ENCODE measurements around the gene RECK. TPM values are rescaled to one million over a fixed set of nuclear protein-coding genes. Genes with fewer than 3 reads are reported as not detected.

RECK gene
- total RNA-seq, 4 donors from 2014 or later, result 15.6 to 24.1 (median 18.7) TPM

GRCh38 chr9:36113999-36114398, 77.3 kb downstream of the RECK start:
- Histone ChIP-seq H3K27ac (no peak overlapping the region), H3K4me1 (no peaks in the 10 kb centered on the region), H3K27me3 (no peaks in the 10 kb centered on the region)

GRCh38 chr9:36116593-36116992, 79.9 kb downstream of the RECK start:
- 87% methylated on average over 3 of the region's 3 CpGs for WGBS, 2 donors
- no peak overlapping the region for H3K4me3 ChIP-seq
- H3K27ac ChIP-seq, result no peak overlapping the region
- no peak for TF ChIP-seq CTCF (IDR thresholded peaks at IDR 0.05)
- TF ChIP-seq POLR2A (IDR thresholded peaks at IDR 0.05), result no peak
- TF ChIP-seq EP300 (IDR thresholded peaks at IDR 0.05), result no peak
- H3K36me3 ChIP-seq, result peaks cover 0 to 80% (median 0%) of the 10 kb centered on the region in 3 donors
- no peaks in the 10 kb centered on the region for H3K4me1 ChIP-seq
- DNase-seq (ENCODE audit: low spot score in 2 of 2), result no peak
- H3K9me3 ChIP-seq, result no peaks in the 10 kb centered on the region
- H3K27me3 ChIP-seq, result no peaks in the 10 kb centered on the region

More at GRCh38 chr9:36113999-36114398, 77.3 kb downstream of the RECK start:
- WGBS, 2 donors, result 59 to 75% methylated on average over 2 of the region's 2 CpGs
- peaks cover 0 to 80% (median 2%) of the 10 kb centered on the region in 3 donors for H3K36me3 ChIP-seq
- H3K4me3 ChIP-seq, result no peak overlapping the region
- H3K9me3 ChIP-seq, result no peaks in the 10 kb centered on the region
- TF ChIP-seq CTCF (IDR thresholded peaks at IDR 0.05), result no peak
- no peak for TF ChIP-seq EP300 (IDR thresholded peaks at IDR 0.05)
- TF ChIP-seq POLR2A (IDR thresholded peaks at IDR 0.05), result no peak
- no peak for DNase-seq (ENCODE audit: low spot score in 2 of 2)

- H3K36me3 ChIP-seq, result peaks cover 0 to 81% (median 0%) of the 10 kb centered on the region in 3 donors
- no peak overlapping the region for H3K4me3 ChIP-seq
- H3K4me1 ChIP-seq, result no peaks in the 10 kb centered on the region
- TF ChIP-seq CTCF (IDR thresholded peaks at IDR 0.05) (no peak), EP300 (IDR thresholded peaks at IDR 0.05) (no peak), POLR2A (IDR thresholded peaks at IDR 0.05) (no peak)
- no peak overlapping the region for H3K27ac ChIP-seq
- H3K9me3 ChIP-seq, result no peaks in the 10 kb centered on the region
- no peaks in the 10 kb centered on the region for H3K27me3 ChIP-seq
- WGBS, 2 donors, result 88 to 97% methylated on average over 2 of the region's 2 CpGs
- DNase-seq (ENCODE audit: low spot score in 2 of 2), result no peak
Measured at GRCh38 chr9:36118201-36118600, 81.5 kb downstream of the RECK start.

GRCh38 chr9:36118706-36119105, 82.0 kb downstream of the RECK start:
- Histone ChIP-seq H3K27me3 (no peaks in the 10 kb centered on the region), H3K4me1 (no peaks in the 10 kb centered on the region), H3K9me3 (no peaks in the 10 kb centered on the region), H3K4me3 (no peak overlapping the region), H3K27ac (no peak overlapping the region), H3K36me3 (peaks cover 0 to 79% (median 0%) of the 10 kb centered on the region in 3 donors)
- TF ChIP-seq POLR2A (IDR thresholded peaks at IDR 0.05), result no peak
- TF ChIP-seq EP300 (IDR thresholded peaks at IDR 0.05), result no peak
- no peak for TF ChIP-seq CTCF (IDR thresholded peaks at IDR 0.05)
- 89 to 92% methylated on average over 14 to 15 of the region's 15 CpGs for WGBS, 2 donors
- no peak for DNase-seq (ENCODE audit: low spot score in 2 of 2)

GRCh38 chr9:36119476-36119875, 82.8 kb downstream of the RECK start:
- H3K4me3 ChIP-seq, result no peak overlapping the region
- H3K27me3 ChIP-seq, result no peaks in the 10 kb centered on the region
- 82 to 87% methylated on average over 7 of the region's 7 CpGs for WGBS, 2 donors
- H3K9me3 ChIP-seq, result no peaks in the 10 kb centered on the region
- H3K27ac ChIP-seq, result no peak overlapping the region
- peaks cover 0 to 75% (median 0%) of the 10 kb centered on the region in 3 donors for H3K36me3 ChIP-seq
- DNase-seq (ENCODE audit: low spot score in 2 of 2), result no peak
- no peak for TF ChIP-seq POLR2A (IDR thresholded peaks at IDR 0.05)
- no peaks in the 10 kb centered on the region for H3K4me1 ChIP-seq

GRCh38 chr9:36120705-36121104, 84.0 kb downstream of the RECK start:
- H3K27me3 ChIP-seq, result no peaks in the 10 kb centered on the region
- no peak overlapping the region for H3K4me3 ChIP-seq
- DNase-seq (ENCODE audit: low spot score in 2 of 2), result no peak
- H3K4me1 ChIP-seq, result peaks cover 0 to under 1% (median 0%) of the 10 kb centered on the region in 4 donors
- H3K27ac ChIP-seq, result no peak overlapping the region
- TF ChIP-seq EP300 (IDR thresholded peaks at IDR 0.05) (no peak), CTCF (IDR thresholded peaks at IDR 0.05) (no peak), POLR2A (IDR thresholded peaks at IDR 0.05) (no peak)
- H3K36me3 ChIP-seq, result peaks cover 0 to 79% (median 0%) of the 10 kb centered on the region in 3 donors
- WGBS, 2 donors, result 77 to 86% methylated on average over 4 of the region's 4 CpGs
- H3K9me3 ChIP-seq, result no peaks in the 10 kb centered on the region

Measured in tibial nerve (tissue), 4 donors.